Tibial nerve (tissue), 4 donors: ENCODE data around the gene ALAS2. TPM values are rescaled to one million over a fixed set of nuclear protein-coding genes. Genes with fewer than 3 reads are reported as not detected.

Source experiments
- DNase-seq, 2 donors: peaks; one replicate each; pipeline ENCODE4 v3.0.0-alpha.2; 2019; ENCODE audit warnings: low spot score in 2 of 2
- H3K27ac ChIP-seq, 4 donors: fragments of 200-600 bp; sonication (generic) in 3 of 4; one replicate each; pipeline ENCODE4 v1.5.1; 2017 to 2019; ENCODE audit warnings: mild to moderate bottlenecking in 1 of 4
- H3K27me3 ChIP-seq, 2 donors: fragments of 200-600 bp; sonication (generic) in 1 of 2; one replicate each; pipeline versions ENCODE4 v1.5.1 to v1.6.0; 2017 to 2019
- H3K36me3 ChIP-seq, 3 donors: fragments of 200-600 bp; sonication (generic); one replicate each; pipeline ENCODE4 v1.5.1; 2018 to 2019
- H3K4me1 ChIP-seq, 4 donors: fragments of 200-600 bp; sonication (generic) in 3 of 4; one replicate each; pipeline ENCODE4 v1.5.1; 2017 to 2019
- H3K4me3 ChIP-seq, 4 donors: fragments of 200-600 bp; sonication (generic) in 3 of 4; one replicate each; pipeline ENCODE4 v1.5.1; 2017 to 2019; ENCODE audit warnings: mild to moderate bottlenecking in 1 of 4, moderate library complexity in 1 of 4
- H3K9me3 ChIP-seq, 4 donors: fragments of 200-600 bp; sonication (generic) in 3 of 4; one replicate each; pipeline ENCODE4 v1.5.1; 2017 to 2019
- EP300 ChIP-seq, 2 donors: sonication (generic); formaldehyde crosslinking; IDR thresholded peaks; one replicate each; pipeline ENCODE4 v1.6.1; 2017; ENCODE audit warnings: antibody characterized with exemption in 2 of 2, mild to moderate bottlenecking in 1 of 2
- POLR2A ChIP-seq, 2 donors: fragments of 450-650 bp; IDR thresholded peaks; one replicate each; pipeline ENCODE4 v1.6.1; 2017; ENCODE audit warnings: antibody characterized with exemption in 2 of 2, mild to moderate bottlenecking in 2 of 2, moderate library complexity in 2 of 2
- WGBS, 2 donors: methylation state at CpG; one replicate each; pipeline ENCODE4 v1.1.5; 2018; 5-methylcytosine and 5-hydroxymethylcytosine counted together
- total RNA-seq, 4 donors: library from RNA; depleted of rRNA; stranded (reverse); fragments of >200 nt; gene quantifications; one replicate each; pipeline ENCODE4 v1.1.0, GENCODE V29; 2016
- TF ChIP-seq, protein P1 (sequence below), 5 experiments: fragments of 200-600 bp in 3 of 5; fragments of 450-650 bp in 2 of 5; sonication (generic) in 3 of 5; IDR thresholded peaks; one replicate each; pipeline ENCODE4 v1.5.1; 2016 to 2019; ENCODE audit warnings: antibody characterized with exemption in 5 of 5, mild to moderate bottlenecking in 3 of 5, moderate library complexity in 2 of 5

ALAS2 gene
- total RNA-seq, 4 donors from 2014 or later, result 0.30 to 1.0 TPM; not detected in 2

DNA sequence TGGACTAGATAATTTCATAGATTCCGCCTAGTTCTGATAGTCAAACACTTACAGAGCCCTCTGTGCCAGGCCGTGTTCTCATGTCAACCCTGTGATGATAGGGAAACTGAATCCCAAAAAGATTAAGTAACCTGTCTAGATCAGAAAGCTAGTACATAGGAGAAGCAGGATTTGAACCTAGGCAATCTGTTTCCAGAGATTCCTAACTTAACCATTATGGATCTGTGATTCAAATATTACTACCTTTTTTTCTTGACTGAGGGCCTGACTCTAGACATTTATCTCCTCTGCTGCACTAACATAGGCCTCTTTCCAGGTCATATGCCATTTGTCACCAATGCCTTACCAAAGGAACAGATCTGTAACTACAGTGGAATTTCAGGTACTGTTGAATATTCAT lies 1.5 kb downstream of the ALAS2 start:
- Histone ChIP-seq H3K4me3 (no peak overlapping the region), H3K27ac (no peak overlapping the region), H3K27me3 (no peaks in the 10 kb centered on the region), H3K9me3 (no peaks in the 10 kb centered on the region), H3K36me3 (no peaks in the 10 kb centered on the region), H3K4me1 (no peaks in the 10 kb centered on the region)
- TF ChIP-seq EP300 (IDR thresholded peaks at IDR 0.05), result no peak
- TF ChIP-seq, protein P1, sequence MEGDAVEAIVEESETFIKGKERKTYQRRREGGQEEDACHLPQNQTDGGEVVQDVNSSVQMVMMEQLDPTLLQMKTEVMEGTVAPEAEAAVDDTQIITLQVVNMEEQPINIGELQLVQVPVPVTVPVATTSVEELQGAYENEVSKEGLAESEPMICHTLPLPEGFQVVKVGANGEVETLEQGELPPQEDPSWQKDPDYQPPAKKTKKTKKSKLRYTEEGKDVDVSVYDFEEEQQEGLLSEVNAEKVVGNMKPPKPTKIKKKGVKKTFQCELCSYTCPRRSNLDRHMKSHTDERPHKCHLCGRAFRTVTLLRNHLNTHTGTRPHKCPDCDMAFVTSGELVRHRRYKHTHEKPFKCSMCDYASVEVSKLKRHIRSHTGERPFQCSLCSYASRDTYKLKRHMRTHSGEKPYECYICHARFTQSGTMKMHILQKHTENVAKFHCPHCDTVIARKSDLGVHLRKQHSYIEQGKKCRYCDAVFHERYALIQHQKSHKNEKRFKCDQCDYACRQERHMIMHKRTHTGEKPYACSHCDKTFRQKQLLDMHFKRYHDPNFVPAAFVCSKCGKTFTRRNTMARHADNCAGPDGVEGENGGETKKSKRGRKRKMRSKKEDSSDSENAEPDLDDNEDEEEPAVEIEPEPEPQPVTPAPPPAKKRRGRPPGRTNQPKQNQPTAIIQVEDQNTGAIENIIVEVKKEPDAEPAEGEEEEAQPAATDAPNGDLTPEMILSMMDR (IDR thresholded peaks at IDR 0.05), result no peak
- TF ChIP-seq POLR2A (IDR thresholded peaks at IDR 0.05), result no peak
- WGBS, 2 donors, result 73 to 96% methylated on average over 2 of the region's 2 CpGs
- DNase-seq, result no peak

DNA sequence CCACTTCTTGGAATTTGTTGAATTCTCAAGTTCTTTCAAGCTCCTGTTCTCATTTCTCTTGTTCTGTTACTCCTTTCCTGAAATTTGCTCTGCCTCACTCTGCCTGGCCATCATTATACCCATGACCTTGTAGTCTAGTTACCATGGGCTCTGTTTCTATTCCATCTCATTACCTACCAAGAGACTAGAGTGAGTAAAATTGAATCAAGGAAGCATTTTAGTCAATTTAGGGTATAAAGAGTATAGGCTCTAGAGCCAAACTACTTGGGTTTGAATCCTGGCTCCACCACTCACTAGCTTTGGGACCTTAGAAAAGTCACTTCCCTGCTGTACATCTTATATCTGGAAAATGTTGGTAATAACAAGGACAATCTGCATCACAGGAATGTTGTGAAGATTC lies 2.2 kb downstream of the ALAS2 start:
- Histone ChIP-seq H3K4me3 (no peak overlapping the region), H3K27ac (no peak overlapping the region), H3K9me3 (no peaks in the 10 kb centered on the region), H3K27me3 (no peaks in the 10 kb centered on the region), H3K4me1 (no peaks in the 10 kb centered on the region), H3K36me3 (no peaks in the 10 kb centered on the region)
- no peak for TF ChIP-seq POLR2A (IDR thresholded peaks at IDR 0.05)
- TF ChIP-seq, protein P1 (IDR thresholded peaks at IDR 0.05), result no peak
- TF ChIP-seq EP300 (IDR thresholded peaks at IDR 0.05), result no peak
- no peak for DNase-seq

DNA sequence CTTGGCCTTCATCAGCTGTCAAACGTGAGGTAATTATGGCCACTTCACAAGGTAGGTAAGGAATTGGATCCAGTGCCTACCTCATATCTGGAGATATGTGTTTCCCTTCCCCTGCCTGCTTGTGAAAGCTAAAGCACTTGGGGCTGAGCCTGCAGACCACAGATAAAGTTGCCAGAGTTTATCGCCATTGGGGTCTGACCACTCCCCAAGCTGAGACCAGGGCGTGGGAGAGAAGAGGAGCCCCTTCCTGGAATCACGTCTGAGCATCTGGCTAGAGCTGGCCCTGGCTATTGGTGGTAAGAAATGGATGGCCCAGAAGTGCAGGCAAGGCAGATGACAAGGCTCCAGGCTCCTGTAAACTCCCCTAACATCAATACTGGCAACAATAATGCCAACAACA lies 2.7 kb downstream of the ALAS2 start:
- Histone ChIP-seq H3K27me3 (no peaks in the 10 kb centered on the region), H3K4me3 (no peak overlapping the region), H3K9me3 (no peaks in the 10 kb centered on the region), H3K4me1 (no peaks in the 10 kb centered on the region), H3K27ac (no peak overlapping the region), H3K36me3 (no peaks in the 10 kb centered on the region)
- TF ChIP-seq, protein P1 (IDR thresholded peaks at IDR 0.05), result no peak
- TF ChIP-seq POLR2A (IDR thresholded peaks at IDR 0.05) (no peak), EP300 (IDR thresholded peaks at IDR 0.05) (no peak)
- WGBS, 2 donors, result 73 to 77% methylated on average over 4 of the region's 4 CpGs
- DNase-seq, result no peak

DNA sequence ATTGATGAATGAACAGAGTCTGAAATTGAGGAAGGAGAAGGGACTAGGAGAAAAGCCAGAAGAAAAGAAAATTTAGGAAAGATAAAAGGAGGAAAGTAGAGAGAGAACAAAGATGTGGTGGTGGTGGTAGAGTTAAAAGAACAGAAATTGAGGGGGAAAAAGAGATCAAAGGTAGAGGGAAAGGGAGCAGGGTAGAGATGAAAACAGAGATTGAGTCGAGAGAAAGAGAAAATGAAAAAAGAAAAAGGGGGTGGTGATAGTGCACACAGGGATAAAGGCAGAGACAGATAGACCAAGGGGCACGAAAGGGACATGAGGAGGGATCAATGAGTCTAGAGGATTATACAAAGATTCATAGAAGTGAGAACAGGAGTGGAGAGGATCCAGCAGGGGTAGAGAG lies 3.9 kb downstream of the ALAS2 start:
- TF ChIP-seq POLR2A (IDR thresholded peaks at IDR 0.05) (no peak), EP300 (IDR thresholded peaks at IDR 0.05) (no peak)
- TF ChIP-seq, protein P1 (IDR thresholded peaks at IDR 0.05), result no peak
- WGBS, 2 donors, result 47 to 97% methylated on average over 2 of the region's 2 CpGs
- no peak for DNase-seq
- Histone ChIP-seq H3K36me3 (no peaks in the 10 kb centered on the region), H3K4me1 (no peaks in the 10 kb centered on the region), H3K4me3 (no peak overlapping the region), H3K27ac (no peak overlapping the region), H3K9me3 (no peaks in the 10 kb centered on the region), H3K27me3 (no peaks in the 10 kb centered on the region)

DNA sequence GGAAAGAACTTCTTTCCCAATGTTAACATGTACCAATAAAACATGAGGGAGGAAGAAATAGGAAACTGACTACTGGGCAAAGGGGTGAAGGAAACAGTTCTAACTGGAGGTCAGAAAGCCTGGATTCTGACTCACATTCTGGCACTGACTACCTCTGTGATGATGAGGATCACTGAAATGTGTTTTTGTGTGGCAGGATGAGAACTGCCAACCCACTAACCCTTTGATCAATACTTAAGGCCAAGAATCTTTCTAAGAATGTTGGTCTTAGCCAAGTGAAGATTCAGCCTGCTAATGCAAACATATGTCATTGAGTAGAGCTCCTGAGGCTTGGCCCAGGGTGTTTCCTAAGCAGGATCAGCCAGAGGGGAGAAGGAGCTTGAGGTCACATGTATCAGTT lies 4.6 kb downstream of the ALAS2 start:
- H3K36me3 ChIP-seq, result no peaks in the 10 kb centered on the region
- H3K27me3 ChIP-seq, result no peaks in the 10 kb centered on the region
- no peaks in the 10 kb centered on the region for H3K4me1 ChIP-seq
- no peak overlapping the region for H3K27ac ChIP-seq
- H3K9me3 ChIP-seq, result no peaks in the 10 kb centered on the region
- TF ChIP-seq EP300 (IDR thresholded peaks at IDR 0.05) (no peak), POLR2A (IDR thresholded peaks at IDR 0.05) (no peak)
- TF ChIP-seq, protein P1 (IDR thresholded peaks at IDR 0.05), result no peak
- DNase-seq, result no peak
- H3K4me3 ChIP-seq, result no peak overlapping the region
